ENCODE data around the gene PLAC9.

GRCh38 chr10:80187060-80187459 lies 54.5 kb downstream of the PLAC9 start:
- TF ChIP-seq POLR2A (IDR thresholded peaks at IDR 0.05; ENCODE audit: low read depth) (no peak), CTCF (IDR thresholded peaks at IDR 0.05) (no peak)

Measured in esophagus muscularis mucosa (tissue), 3 donors.